Neural cell (in vitro differentiated cells): Measurements from ENCODE around the gene ABCC5. TPM values are rescaled to one million over a fixed set of nuclear protein-coding genes. Genes with fewer than 3 reads are reported as not detected.
"Not testable (repeated sequence)": the region's sequence is repeated elsewhere in the genome, so short reads cannot be mapped to it uniquely, and the experiment has no call there.

Experiments used
- H2AFZ ChIP-seq: fragments of 200-600, 300-800 bp; sonication (generic), shearing (Covaris generic); 2 replicates; pipeline ENCODE4 v1.6.0; 2014; ENCODE audit warnings: low read depth, mild to moderate bottlenecking, antibody characterized with exemption, low read length, moderate library complexity
- H3F3A ChIP-seq: fragments of 200-600 bp; shearing (Covaris generic); 2 replicates; pipeline ENCODE4 v1.6.1; 2016; ENCODE audit warnings: mild to moderate bottlenecking, moderate library complexity, mixed read lengths, antibody characterized with exemption, low read length; ENCODE audit not compliant: insufficient read depth, poor library complexity, severe bottlenecking
- H3K27ac ChIP-seq: fragments of 200-600, 300-800 bp; sonication (generic), shearing (Covaris generic); 2 replicates; pipeline ENCODE4 v1.5.1; 2014; ENCODE audit warnings: mild to moderate bottlenecking, low read length, moderate library complexity
- H3K27me3 ChIP-seq: fragments of 300-800, 200-600 bp; sonication (generic), shearing (Covaris generic); 2 replicates; pipeline ENCODE4 v1.6.0; 2014; ENCODE audit warnings: mild to moderate bottlenecking, low read depth, low read length, moderate library complexity; ENCODE audit not compliant: insufficient read depth
- H3K36me3 ChIP-seq: fragments of 300-800, 200-600 bp; sonication (generic), shearing (Covaris generic); 2 replicates; pipeline ENCODE4 v1.5.1; 2014; ENCODE audit warnings: mild to moderate bottlenecking, antibody characterized with exemption, low read length, moderate library complexity; ENCODE audit not compliant: insufficient read depth
- H3K4me2 ChIP-seq: fragments of 300-800, 200-600 bp; sonication (generic), shearing (Covaris generic); 2 replicates; pipeline ENCODE4 v1.6.0; 2014; ENCODE audit warnings: mild to moderate bottlenecking, low read length
- H3K4me3 ChIP-seq: fragments of 300-800, 200-600 bp; sonication (generic), shearing (Covaris generic); 2 replicates; pipeline ENCODE4 v1.5.1; 2014; ENCODE audit warnings: mild to moderate bottlenecking, low read length, moderate library complexity
- H3K79me2 ChIP-seq: fragments of 200-600 bp; shearing (Covaris generic); replicated peaks from 2 replicates; pipeline ENCODE4 v1.6.0; 2014; ENCODE audit warnings: mild to moderate bottlenecking, low read length, moderate library complexity; ENCODE audit not compliant: insufficient read depth
- H3K9ac ChIP-seq: fragments of 300-800, 200-600 bp; sonication (generic), shearing (Covaris generic); 2 replicates; pipeline ENCODE4 v1.6.1; 2016; ENCODE audit warnings: mild to moderate bottlenecking, low read length, mixed read lengths
- H3K9me2 ChIP-seq: fragments of 200-600 bp; shearing (Covaris generic); 2 replicates; pipeline ENCODE4 v1.6.1; 2016; ENCODE audit warnings: mild to moderate bottlenecking, low read length, mixed read lengths; ENCODE audit not compliant: insufficient read depth
- H3K9me3 ChIP-seq: fragments of 200-600, 300-800 bp; sonication (generic), shearing (Covaris generic); 2 replicates; pipeline ENCODE4 v1.6.1; 2016; ENCODE audit warnings: mild to moderate bottlenecking, mixed run types, low read length, moderate library complexity, mixed read lengths
- H4K20me1 ChIP-seq: fragments of 200-600 bp; shearing (Covaris generic); 2 replicates; pipeline ENCODE4 v1.6.1; 2016; ENCODE audit warnings: mild to moderate bottlenecking, mixed run types; ENCODE audit not compliant: insufficient read depth
- EP300 ChIP-seq: fragments of 450-650 bp; conservative IDR thresholded peaks from 2 replicates; pipeline ENCODE4 v1.6.1; 2014; ENCODE audit warnings: antibody characterized with exemption, mild to moderate bottlenecking, moderate library complexity; ENCODE audit not compliant: poor library complexity, severe bottlenecking
- EZH2 ChIP-seq: fragments of 200-600, 300-800 bp; shearing (Covaris generic), sonication (generic); IDR thresholded peaks from 2 replicates; pipeline ENCODE4 v1.6.1; 2014; ENCODE audit warnings: antibody characterized with exemption, low read length, borderline replicate concordance, mild to moderate bottlenecking; ENCODE audit not compliant: insufficient read depth, poor library complexity, severe bottlenecking
- MXI1 ChIP-seq: fragments of 450-650 bp; conservative IDR thresholded peaks from 2 replicates; pipeline ENCODE4 v1.6.1; 2014; ENCODE audit warnings: antibody characterized with exemption, mild to moderate bottlenecking; ENCODE audit not compliant: poor library complexity, severe bottlenecking
- POLR2AphosphoS5 ChIP-seq: IDR thresholded peaks from 2 replicates; pipeline ENCODE4 v1.6.1; 2012
- RAD21 ChIP-seq: fragments of 450-650 bp; conservative IDR thresholded peaks from 2 replicates; pipeline ENCODE4 v1.6.1; 2014; ENCODE audit warnings: antibody characterized with exemption, mild to moderate bottlenecking, moderate library complexity
- SMC3 ChIP-seq: fragments of 450-650 bp; conservative IDR thresholded peaks from 2 replicates; pipeline ENCODE4 v1.6.1; 2014; ENCODE audit warnings: antibody characterized with exemption, mild to moderate bottlenecking, moderate library complexity; ENCODE audit not compliant: poor library complexity
- TAF1 ChIP-seq: IDR thresholded peaks from 2 replicates; pipeline ENCODE4 v1.6.1; 2012; ENCODE audit warnings: low read depth
- polyA plus RNA-seq: library from polyadenylated mRNA; depleted of rRNA; stranded (reverse); fragments of >200 nt; gene quantifications from 2 replicates; pipeline ENCODE4 v1.2.3, GENCODE V29; 2014
- TF ChIP-seq, protein P1 (sequence below): IDR thresholded peaks from 2 replicates; pipeline ENCODE4 v1.6.1; 2012; ENCODE audit warnings: borderline replicate concordance
- TF ChIP-seq, protein P2 (sequence below): fragments of 450-650 bp; IDR thresholded peaks from 2 replicates; pipeline ENCODE4 v1.5.1; 2014; ENCODE audit warnings: antibody characterized with exemption, mild to moderate bottlenecking, moderate library complexity; ENCODE audit not compliant: poor library complexity, severe bottlenecking

The ABCC5 gene
- polyA plus RNA-seq, 1 donor from 2014 or later = 227 TPM

DNA sequence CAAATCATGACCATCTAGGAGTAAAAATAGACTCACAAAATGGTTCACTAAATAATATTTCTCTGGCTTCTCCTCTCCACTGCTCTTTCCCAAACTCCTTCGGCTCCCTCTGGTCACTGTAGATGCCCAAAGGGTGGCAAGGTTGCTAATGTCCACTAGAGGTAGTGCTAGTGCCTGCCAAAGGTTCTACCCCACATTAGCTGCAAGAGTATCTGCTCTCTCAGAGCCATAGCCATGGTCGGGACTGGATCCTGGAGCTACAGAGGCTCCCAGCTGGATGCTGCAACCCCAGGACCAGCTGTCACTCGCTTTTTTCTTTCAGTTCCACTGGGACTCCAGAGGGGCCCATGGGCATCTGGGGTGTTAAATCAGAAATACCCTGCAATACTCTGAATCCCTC lies 22.3 kb upstream of the ABCC5 start:
- H2AFZ ChIP-seq = no peak overlapping the region
- no peak overlapping the region for H3K4me2 ChIP-seq
- no peaks in the 10 kb centered on the region for H3K79me2 ChIP-seq
- H4K20me1 ChIP-seq = no peaks in the 10 kb centered on the region
- no peak overlapping the region for H3K27ac ChIP-seq
- H3K9me3 ChIP-seq = no peaks in the 10 kb centered on the region
- H3K9ac ChIP-seq = no peak overlapping the region
- no peaks in the 10 kb centered on the region for H3K9me2 ChIP-seq
- H3K4me3 ChIP-seq = no peak overlapping the region
- TF ChIP-seq POLR2AphosphoS5 (no peak), TAF1 (no peak), MXI1 (no peak), RAD21 (no peak), EP300 (no peak), SMC3 (no peak), EZH2 (no peak)
- TF ChIP-seq, protein P1, sequence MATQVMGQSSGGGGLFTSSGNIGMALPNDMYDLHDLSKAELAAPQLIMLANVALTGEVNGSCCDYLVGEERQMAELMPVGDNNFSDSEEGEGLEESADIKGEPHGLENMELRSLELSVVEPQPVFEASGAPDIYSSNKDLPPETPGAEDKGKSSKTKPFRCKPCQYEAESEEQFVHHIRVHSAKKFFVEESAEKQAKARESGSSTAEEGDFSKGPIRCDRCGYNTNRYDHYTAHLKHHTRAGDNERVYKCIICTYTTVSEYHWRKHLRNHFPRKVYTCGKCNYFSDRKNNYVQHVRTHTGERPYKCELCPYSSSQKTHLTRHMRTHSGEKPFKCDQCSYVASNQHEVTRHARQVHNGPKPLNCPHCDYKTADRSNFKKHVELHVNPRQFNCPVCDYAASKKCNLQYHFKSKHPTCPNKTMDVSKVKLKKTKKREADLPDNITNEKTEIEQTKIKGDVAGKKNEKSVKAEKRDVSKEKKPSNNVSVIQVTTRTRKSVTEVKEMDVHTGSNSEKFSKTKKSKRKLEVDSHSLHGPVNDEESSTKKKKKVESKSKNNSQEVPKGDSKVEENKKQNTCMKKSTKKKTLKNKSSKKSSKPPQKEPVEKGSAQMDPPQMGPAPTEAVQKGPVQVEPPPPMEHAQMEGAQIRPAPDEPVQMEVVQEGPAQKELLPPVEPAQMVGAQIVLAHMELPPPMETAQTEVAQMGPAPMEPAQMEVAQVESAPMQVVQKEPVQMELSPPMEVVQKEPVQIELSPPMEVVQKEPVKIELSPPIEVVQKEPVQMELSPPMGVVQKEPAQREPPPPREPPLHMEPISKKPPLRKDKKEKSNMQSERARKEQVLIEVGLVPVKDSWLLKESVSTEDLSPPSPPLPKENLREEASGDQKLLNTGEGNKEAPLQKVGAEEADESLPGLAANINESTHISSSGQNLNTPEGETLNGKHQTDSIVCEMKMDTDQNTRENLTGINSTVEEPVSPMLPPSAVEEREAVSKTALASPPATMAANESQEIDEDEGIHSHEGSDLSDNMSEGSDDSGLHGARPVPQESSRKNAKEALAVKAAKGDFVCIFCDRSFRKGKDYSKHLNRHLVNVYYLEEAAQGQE = no peak
- TF ChIP-seq, protein P2, sequence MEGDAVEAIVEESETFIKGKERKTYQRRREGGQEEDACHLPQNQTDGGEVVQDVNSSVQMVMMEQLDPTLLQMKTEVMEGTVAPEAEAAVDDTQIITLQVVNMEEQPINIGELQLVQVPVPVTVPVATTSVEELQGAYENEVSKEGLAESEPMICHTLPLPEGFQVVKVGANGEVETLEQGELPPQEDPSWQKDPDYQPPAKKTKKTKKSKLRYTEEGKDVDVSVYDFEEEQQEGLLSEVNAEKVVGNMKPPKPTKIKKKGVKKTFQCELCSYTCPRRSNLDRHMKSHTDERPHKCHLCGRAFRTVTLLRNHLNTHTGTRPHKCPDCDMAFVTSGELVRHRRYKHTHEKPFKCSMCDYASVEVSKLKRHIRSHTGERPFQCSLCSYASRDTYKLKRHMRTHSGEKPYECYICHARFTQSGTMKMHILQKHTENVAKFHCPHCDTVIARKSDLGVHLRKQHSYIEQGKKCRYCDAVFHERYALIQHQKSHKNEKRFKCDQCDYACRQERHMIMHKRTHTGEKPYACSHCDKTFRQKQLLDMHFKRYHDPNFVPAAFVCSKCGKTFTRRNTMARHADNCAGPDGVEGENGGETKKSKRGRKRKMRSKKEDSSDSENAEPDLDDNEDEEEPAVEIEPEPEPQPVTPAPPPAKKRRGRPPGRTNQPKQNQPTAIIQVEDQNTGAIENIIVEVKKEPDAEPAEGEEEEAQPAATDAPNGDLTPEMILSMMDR = no peak
- H3F3A ChIP-seq = no peaks in the 10 kb centered on the region
- no peaks in the 10 kb centered on the region for H3K27me3 ChIP-seq
- no peaks in the 10 kb centered on the region for H3K36me3 ChIP-seq

DNA sequence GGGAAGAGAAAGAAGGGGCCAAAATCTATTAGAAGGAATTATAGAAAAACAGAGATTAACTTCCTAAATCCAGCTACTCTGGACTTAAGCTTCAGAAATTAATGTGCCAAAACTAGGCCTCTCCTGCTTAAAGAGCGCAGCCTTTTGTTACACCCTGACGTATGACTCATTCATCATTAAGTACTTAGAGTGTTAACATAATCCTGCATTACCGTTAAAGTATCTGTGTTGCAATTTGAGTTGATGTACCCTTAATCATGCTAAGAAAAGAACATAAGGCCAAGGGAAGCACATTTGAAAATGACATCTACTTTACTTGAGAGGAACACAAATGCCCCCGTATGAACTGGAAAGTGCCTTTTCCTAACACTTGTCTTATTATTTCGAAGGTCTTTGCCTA lies 21.7 kb upstream of the ABCC5 start:
- no peaks in the 10 kb centered on the region for H4K20me1 ChIP-seq
- H3K9me2 ChIP-seq = no peaks in the 10 kb centered on the region
- H3K27ac ChIP-seq = no peak overlapping the region
- H3K79me2 ChIP-seq = no peaks in the 10 kb centered on the region
- no peak overlapping the region for H2AFZ ChIP-seq
- H3K36me3 ChIP-seq = no peaks in the 10 kb centered on the region
- no peaks in the 10 kb centered on the region for H3K9me3 ChIP-seq
- H3F3A ChIP-seq = no peaks in the 10 kb centered on the region
- H3K27me3 ChIP-seq = no peaks in the 10 kb centered on the region
- H3K4me3 ChIP-seq = no peak overlapping the region
- no peak overlapping the region for H3K9ac ChIP-seq
- TF ChIP-seq MXI1 (no peak), EP300 (no peak), POLR2AphosphoS5 (no peak), EZH2 (no peak), RAD21 (no peak), TAF1 (no peak), SMC3 (no peak)
- TF ChIP-seq, protein P2 = no peak
- TF ChIP-seq, protein P1 = no peak
- H3K4me2 ChIP-seq = no peak overlapping the region

DNA sequence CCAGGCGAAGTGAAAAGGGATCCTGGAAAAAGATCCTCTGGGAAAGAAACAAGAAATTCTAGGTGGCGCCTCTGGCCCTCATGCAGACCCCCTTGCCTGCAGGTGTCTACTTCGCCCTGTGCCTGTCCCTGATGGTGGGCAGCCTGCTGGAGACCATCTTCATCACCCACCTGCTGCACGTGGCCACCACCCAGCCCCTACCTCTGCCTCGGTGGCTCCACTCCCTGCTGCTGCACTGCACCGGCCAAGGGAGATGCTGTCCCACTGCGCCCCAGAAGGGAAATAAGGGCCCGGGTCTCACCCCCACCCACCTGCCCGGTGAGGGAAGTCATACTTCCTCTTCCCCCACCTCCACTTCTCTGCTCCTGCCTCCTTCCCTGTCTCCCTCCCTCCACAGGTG lies 20.6 kb upstream of the ABCC5 start:
- H3K9me3 ChIP-seq, H3K9me2 ChIP-seq, H3K27me3 ChIP-seq, H3K4me2 ChIP-seq, H3K4me3 ChIP-seq, H4K20me1 ChIP-seq, H3K27ac ChIP-seq, H3K9ac ChIP-seq, H2AFZ ChIP-seq, H3F3A ChIP-seq, H3K36me3 ChIP-seq, H3K79me2 ChIP-seq: not testable (repeated sequence)
